Muscle of leg (tissue), 11 donors: ENCODE measurements around the gene AP5S1. TPM values are rescaled to one million over a fixed set of nuclear protein-coding genes. Genes with fewer than 3 reads are reported as not detected.
A peak's percentile ranks its signal among the peaks of the same experiment; 100 is the strongest.

Experiments
- DNase-seq: peaks from one replicate; pipeline ENCODE4 v3.0.0; 2013
- H3K27ac ChIP-seq: one replicate; pipeline ENCODE4 v1.5.1; 2013; ENCODE audit warnings: mild to moderate bottlenecking, low read length, control low read depth
- H3K27me3 ChIP-seq: one replicate; pipeline ENCODE4 v1.6.1; 2013; ENCODE audit warnings: low read length; ENCODE audit not compliant: control insufficient read depth, insufficient read depth
- H3K36me3 ChIP-seq: one replicate; pipeline ENCODE4 v1.6.1; 2013; ENCODE audit warnings: low read length; ENCODE audit not compliant: control insufficient read depth, insufficient read depth
- H3K4me1 ChIP-seq: one replicate; pipeline ENCODE4 v1.6.1; 2013; ENCODE audit warnings: low read length; ENCODE audit not compliant: control insufficient read depth, insufficient read depth
- H3K4me3 ChIP-seq: one replicate; pipeline ENCODE4 v1.5.1; 2013; ENCODE audit warnings: low read length, control low read depth
- H3K9me3 ChIP-seq: replicated peaks from 2 replicates; pipeline ENCODE4 v1.6.1; 2013; ENCODE audit warnings: low read depth, low read length; ENCODE audit not compliant: control insufficient read depth
- WGBS: methylation state at CpG from one replicate; pipeline ENCODE4 v1.1.5; 2013; ENCODE audit warnings: missing lambda C conversion rate; ENCODE audit not compliant: insufficient coverage; 5-methylcytosine and 5-hydroxymethylcytosine counted together
- polyA plus RNA-seq, 8 donors: library from polyadenylated mRNA; unstranded; fragments of 120-200 nt; gene quantifications; one replicate each; pipeline versions ENCODE4 v1.2.1 to v1.2.3, GENCODE V29; 2013; ENCODE audit warnings: inconsistent platforms in 1 of 8, low replicate concordance in 1 of 8; ENCODE audit not compliant: insufficient read length in 8 of 8, insufficient read depth in 1 of 8
- total RNA-seq: library from RNA; stranded (reverse); fragments of 120-200 nt; gene quantifications from one replicate; pipeline ENCODE4 v1.2.4, GENCODE V29; 2013

The AP5S1 gene
- total and polyA plus RNA-seq, 9 donors, result 8.3 to 10.8 (median 9.8) TPM

- DNase-seq, result no peak
- 81% methylated on average over 3 of the region's 6 CpGs for WGBS
- Histone ChIP-seq H3K36me3 (peaks cover 20% of the 10 kb centered on the region), H3K4me1 (peaks cover 47% of the 10 kb centered on the region), H3K4me3 (no peak overlapping the region), H3K9me3 (no peaks in the 10 kb centered on the region), H3K27me3 (peaks cover 22% of the 10 kb centered on the region), H3K27ac (no peak overlapping the region)
Measured at GRCh38 chr20:3782597-3782996, 37.8 kb upstream of the AP5S1 start.

GRCh38 chr20:3783068-3783489 is 37.3 kb upstream of the AP5S1 start:
- Histone ChIP-seq H3K4me3 (no peak overlapping the region), H3K36me3 (peaks cover 20% of the 10 kb centered on the region), H3K4me1 (peaks cover 44% of the 10 kb centered on the region), H3K9me3 (no peaks in the 10 kb centered on the region), H3K27me3 (peaks cover 17% of the 10 kb centered on the region), H3K27ac (no peak overlapping the region)
- WGBS, result 65% methylated on average over 2 of the region's 2 CpGs
- DNase-seq, result peak; percentile 15

- Histone ChIP-seq H3K36me3 (peaks cover 20% of the 10 kb centered on the region), H3K4me3 (no peak overlapping the region), H3K27me3 (peaks cover 11% of the 10 kb centered on the region), H3K27ac (no peak overlapping the region), H3K9me3 (no peaks in the 10 kb centered on the region), H3K4me1 (peaks cover 39% of the 10 kb centered on the region)
- DNase-seq, result peak; percentile 32
- WGBS, result 61% methylated on average over 7 of the region's 10 CpGs
Measured at GRCh38 chr20:3783511-3784195, 36.7 kb upstream of the AP5S1 start.

GRCh38 chr20:3784216-3784853 is 36.0 kb upstream of the AP5S1 start:
- WGBS, result 86% methylated on average over 16 of the region's 17 CpGs
- peak; percentile 34 for DNase-seq
- H3K27me3 ChIP-seq, result peaks cover 4% of the 10 kb centered on the region
- peaks cover 39% of the 10 kb centered on the region for H3K4me1 ChIP-seq
- H3K9me3 ChIP-seq, result no peaks in the 10 kb centered on the region
- H3K4me3 ChIP-seq, result no peak overlapping the region
- no peak overlapping the region for H3K27ac ChIP-seq
- H3K36me3 ChIP-seq, result peaks cover 20% of the 10 kb centered on the region

- no peak for DNase-seq
- no peak overlapping the region for H3K4me3 ChIP-seq
- 86% methylated on average over 6 of the region's 6 CpGs for WGBS
- peaks cover 20% of the 10 kb centered on the region for H3K36me3 ChIP-seq
- H3K27ac ChIP-seq, result no peak overlapping the region
- no peaks in the 10 kb centered on the region for H3K27me3 ChIP-seq
- no peaks in the 10 kb centered on the region for H3K9me3 ChIP-seq
- peaks cover 39% of the 10 kb centered on the region for H3K4me1 ChIP-seq
Measured at GRCh38 chr20:3784863-3785239, 35.5 kb upstream of the AP5S1 start.

GRCh38 chr20:3785240-3786125 is 34.9 kb upstream of the AP5S1 start:
- H3K27me3 ChIP-seq, result no peaks in the 10 kb centered on the region
- peak; percentile 36 for DNase-seq
- 22% methylated on average over 76 of the region's 79 CpGs for WGBS
- H3K27ac ChIP-seq, result peak overlapping the region; percentile 72
- H3K9me3 ChIP-seq, result no peaks in the 10 kb centered on the region
- H3K4me1 ChIP-seq, result peaks cover 39% of the 10 kb centered on the region
- H3K36me3 ChIP-seq, result peaks cover 20% of the 10 kb centered on the region
- H3K4me3 ChIP-seq, result peak overlapping the region; percentile 73

- Histone ChIP-seq H3K27me3 (no peaks in the 10 kb centered on the region), H3K4me3 (peak overlapping the region; percentile 73), H3K4me1 (peaks cover 35% of the 10 kb centered on the region), H3K27ac (peak overlapping the region; percentile 72), H3K9me3 (no peaks in the 10 kb centered on the region), H3K36me3 (peaks cover 20% of the 10 kb centered on the region)
- under 1% methylated on average over 35 of the region's 35 CpGs for WGBS
- peak; percentile 79 for DNase-seq
Measured at GRCh38 chr20:3786126-3786484, 34.2 kb upstream of the AP5S1 start.

- H3K27me3 ChIP-seq, result no peaks in the 10 kb centered on the region
- peaks cover 17% of the 10 kb centered on the region for H3K36me3 ChIP-seq
- H3K4me3 ChIP-seq, result peak within 1 kb of the TSS; percentile 73
- H3K4me1 ChIP-seq, result peaks cover 30% of the 10 kb centered on the region
- H3K9me3 ChIP-seq, result no peaks in the 10 kb centered on the region
- WGBS, result under 1% methylated on average over 59 of the region's 70 CpGs
- H3K27ac ChIP-seq, result peak within 1 kb of the TSS; percentile 72
- DNase-seq, result peak; percentile 95
Measured at GRCh38 chr20:3786665-3787323, 33.6 kb upstream of the AP5S1 start, which contains the start of gene CENPB. CENPB (minus strand) TSS chr20:3786740; CDS start chr20:3786483, 257 bp downstream.

GRCh38 chr20:3787324-3788014 is 32.9 kb upstream of the AP5S1 start:
- Histone ChIP-seq H3K27ac (no peak overlapping the region), H3K36me3 (peaks cover 16% of the 10 kb centered on the region), H3K9me3 (no peaks in the 10 kb centered on the region), H3K27me3 (no peaks in the 10 kb centered on the region), H3K4me1 (peaks cover 30% of the 10 kb centered on the region), H3K4me3 (peak overlapping the region; percentile 36)
- peak; percentile 17 for DNase-seq
- 58% methylated on average over 2 of the region's 5 CpGs for WGBS
